IPS-18c (cell line): ENCODE data around the gene KPRP.

Experiments used
- H3K4me3 ChIP-seq: 2 replicates; pipeline ENCODE4 v1.7.0; 2013; ENCODE audit warnings: low read depth, mild to moderate bottlenecking, low read length, moderate library complexity; ENCODE audit not compliant: insufficient read depth
- H3K9me3 ChIP-seq: one replicate; pipeline ENCODE4 v1.6.1; 2013; ENCODE audit warnings: mild to moderate bottlenecking, low read length, moderate library complexity; ENCODE audit not compliant: control insufficient read depth, insufficient read depth

KPRP gene

DNA sequence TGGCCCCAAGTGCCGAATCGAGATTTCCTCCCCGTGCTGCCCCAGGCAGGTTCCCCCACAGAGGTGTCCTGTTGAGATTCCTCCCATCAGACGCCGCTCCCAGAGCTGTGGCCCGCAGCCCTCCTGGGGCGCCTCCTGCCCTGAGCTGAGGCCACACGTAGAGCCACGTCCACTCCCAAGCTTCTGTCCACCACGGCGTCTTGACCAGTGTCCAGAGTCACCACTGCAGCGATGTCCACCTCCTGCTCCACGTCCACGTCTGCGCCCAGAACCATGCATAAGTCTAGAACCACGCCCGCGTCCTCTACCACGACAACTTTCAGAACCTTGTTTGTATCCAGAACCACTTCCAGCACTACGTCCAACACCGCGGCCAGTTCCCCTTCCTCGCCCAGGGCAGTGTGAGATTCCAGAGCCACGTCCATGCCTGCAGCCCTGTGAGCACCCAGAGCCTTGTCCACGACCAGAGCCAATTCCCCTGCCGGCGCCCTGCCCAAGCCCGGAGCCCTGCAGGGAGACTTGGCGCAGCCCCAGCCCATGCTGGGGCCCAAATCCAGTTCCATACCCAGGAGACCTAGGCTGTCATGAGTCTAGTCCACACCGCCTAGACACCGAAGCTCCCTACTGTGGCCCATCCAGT is 2.8 kb downstream of the KPRP start:
- Histone ChIP-seq H3K4me3 (no peak overlapping the region), H3K9me3 (peaks cover 36% of the 10 kb centered on the region)

- Histone ChIP-seq H3K4me3 (no peak overlapping the region), H3K9me3 (peaks cover 40% of the 10 kb centered on the region)
Measured at GRCh38 chr1:152761609-152762213, 3.9 kb downstream of the KPRP start.

GRCh38 chr1:152768847-152769533 is 11.2 kb downstream of the KPRP start:
- Histone ChIP-seq H3K9me3 (peaks cover 14% of the 10 kb centered on the region), H3K4me3 (no peak overlapping the region)

DNA sequence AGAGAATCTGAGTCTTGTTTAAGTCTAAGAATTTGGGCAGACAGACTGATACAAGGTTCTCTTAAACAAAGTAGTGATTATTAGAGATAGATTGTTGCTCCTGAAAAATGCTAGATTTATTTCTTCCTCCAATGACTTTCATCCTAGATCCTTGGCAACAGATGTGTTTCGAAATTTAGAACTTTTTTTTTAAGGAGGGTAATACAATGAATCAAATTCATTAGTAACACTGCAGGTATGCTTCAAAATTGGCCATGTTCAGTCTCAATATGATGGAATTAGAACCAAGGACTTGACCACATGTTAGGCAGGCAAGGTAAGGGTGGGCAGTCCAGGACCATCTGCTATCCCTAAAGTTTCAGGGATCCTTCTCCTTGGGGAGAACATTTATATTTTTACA is 12.6 kb downstream of the KPRP start:
- Histone ChIP-seq H3K4me3 (no peak overlapping the region), H3K9me3 (peaks cover 11% of the 10 kb centered on the region)

DNA sequence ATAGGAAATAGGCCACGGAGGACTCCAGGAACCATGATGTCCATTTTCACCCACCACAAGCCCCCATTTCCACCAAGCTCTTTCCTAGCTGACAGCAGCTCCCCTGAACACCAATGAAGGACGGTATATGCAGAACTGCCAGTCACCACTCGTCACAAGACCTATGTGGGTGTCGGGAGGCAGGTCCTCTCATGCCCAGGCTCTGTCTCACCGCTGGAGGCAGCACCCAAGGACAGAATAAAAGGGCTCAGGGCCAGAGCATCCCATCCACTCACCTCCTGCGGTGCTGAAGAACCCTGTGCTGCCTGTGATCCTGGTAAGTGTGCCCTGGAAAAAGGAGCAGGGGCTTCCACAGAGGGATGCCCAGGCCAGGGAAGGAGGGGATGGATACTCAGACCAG is 17.1 kb downstream of the KPRP start, which contains the start of gene LCE1F:
Gene LCE1F, plus strand, starts transcription at position 266 of the 400 bp plus-strand sequence. CDS start 1,232 bp downstream, outside the sequence.
- H3K4me3 ChIP-seq = no peak within 1 kb of the TSS
- peaks cover 8% of the 10 kb centered on the region for H3K9me3 ChIP-seq

DNA sequence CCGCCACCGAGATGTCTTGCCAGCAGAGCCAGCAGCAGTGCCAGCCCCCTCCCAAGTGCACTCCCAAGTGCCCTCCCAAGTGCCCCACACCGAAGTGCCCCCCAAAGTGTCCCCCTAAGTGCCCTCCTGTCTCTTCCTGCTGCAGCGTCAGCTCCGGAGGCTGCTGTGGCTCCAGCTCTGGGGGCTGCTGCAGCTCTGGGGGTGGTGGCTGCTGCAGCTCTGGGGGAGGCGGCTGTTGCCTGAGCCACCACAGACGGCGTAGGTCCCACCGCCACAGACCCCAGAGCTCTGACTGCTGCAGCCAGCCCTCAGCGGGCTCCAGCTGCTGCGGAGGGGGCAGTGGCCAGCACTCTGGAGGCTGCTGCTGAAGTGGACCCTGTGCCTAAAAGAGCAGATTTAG is 18.5 kb downstream of the KPRP start:
- H3K9me3 ChIP-seq = peaks cover 8% of the 10 kb centered on the region
- no peak overlapping the region for H3K4me3 ChIP-seq

GRCh38 chr1:152777510-152778137 is 19.8 kb downstream of the KPRP start:
- Histone ChIP-seq H3K9me3 (peaks cover 8% of the 10 kb centered on the region), H3K4me3 (no peak overlapping the region)

GRCh38 chr1:152783095-152783494 is 25.3 kb downstream of the KPRP start:
- peaks cover 9% of the 10 kb centered on the region for H3K9me3 ChIP-seq

GRCh38 chr1:152786077-152786476 is 28.3 kb downstream of the KPRP start, which contains the start of gene LCE1E:
LCE1E (plus strand) TSS chr1:152786257; CDS start chr1:152787300, 1,043 bp downstream.
- H3K9me3 ChIP-seq = peaks cover 7% of the 10 kb centered on the region
- no peak within 1 kb of the TSS for H3K4me3 ChIP-seq

More at GRCh38 chr1:152783095-152783494, 25.3 kb downstream of the KPRP start:
- H3K4me3 ChIP-seq = no peak overlapping the region

DNA sequence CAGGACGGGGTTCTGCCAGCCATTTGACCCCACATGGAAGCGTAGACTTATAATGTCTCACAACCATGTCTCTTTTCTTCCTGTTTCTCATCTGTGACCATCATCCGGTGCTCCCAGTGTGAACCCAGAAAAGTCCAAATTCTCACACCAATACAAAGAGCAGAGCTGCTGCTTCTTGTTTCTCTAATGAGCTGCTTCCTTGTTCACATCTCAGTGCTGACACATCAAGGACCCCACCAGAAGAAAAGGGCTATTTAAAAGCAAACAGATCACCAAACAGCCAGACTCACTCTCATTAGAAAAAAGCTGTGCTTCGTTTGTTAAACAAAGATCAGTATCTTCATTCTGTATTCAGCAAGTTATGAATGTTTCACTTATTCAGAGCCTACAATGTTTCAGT is 37.9 kb downstream of the KPRP start:
- no peaks in the 10 kb centered on the region for H3K9me3 ChIP-seq
- no peak overlapping the region for H3K4me3 ChIP-seq

DNA sequence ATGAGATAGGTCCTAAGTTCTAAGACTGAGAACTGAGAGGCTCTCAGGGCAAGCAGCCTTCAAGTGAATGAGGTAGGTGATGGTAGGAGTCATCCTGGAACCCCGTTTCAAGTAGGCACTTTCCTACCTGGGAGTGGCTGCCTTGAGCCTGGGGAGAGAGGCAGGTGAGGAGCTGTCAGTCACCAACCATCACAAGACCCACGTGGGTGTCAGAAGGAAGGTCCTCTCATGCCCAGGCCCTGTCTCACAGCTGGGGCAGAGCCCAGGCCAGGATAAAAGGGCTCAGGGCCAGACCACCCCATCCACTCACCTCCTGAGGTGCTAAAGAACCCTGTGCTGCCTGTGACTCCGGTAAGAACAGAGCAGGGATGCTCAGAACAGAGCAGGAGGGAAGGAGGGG is 38.6 kb downstream of the KPRP start, which contains the start of gene LCE1D:
Gene LCE1D, plus strand, starts transcription at position 301 of the 400 bp plus-strand sequence. CDS start 1,074 bp downstream, outside the sequence.
- Histone ChIP-seq H3K9me3 (no peaks in the 10 kb centered on the region), H3K4me3 (no peak within 1 kb of the TSS)

DNA sequence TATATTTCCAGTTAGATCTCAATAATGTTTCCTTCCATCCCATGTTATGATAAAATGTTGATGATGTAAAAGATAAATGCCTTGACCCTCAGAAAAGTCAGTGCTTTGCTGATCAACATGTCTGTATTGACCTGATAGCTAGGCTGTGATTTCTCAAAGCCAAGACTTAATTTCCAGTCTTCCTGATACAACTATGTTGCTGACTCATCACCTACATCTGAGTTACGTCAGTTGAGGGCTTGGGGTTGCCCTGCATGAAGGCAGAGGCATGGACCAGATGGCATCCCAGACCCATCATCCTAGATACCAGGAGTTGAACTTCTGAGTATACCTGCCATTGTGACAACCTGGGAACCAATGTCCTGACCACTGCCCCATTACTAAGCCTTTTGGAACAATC is 43.5 kb downstream of the KPRP start:
- Histone ChIP-seq H3K4me3 (no peak overlapping the region), H3K9me3 (peaks cover 3% of the 10 kb centered on the region)

- no peak within 1 kb of the TSS for H3K4me3 ChIP-seq
- H3K9me3 ChIP-seq = peaks cover 5% of the 10 kb centered on the region
Measured at GRCh38 chr1:152806576-152806975, 48.8 kb downstream of the KPRP start, which contains the start of gene LCE1C. LCE1C (minus strand) TSS chr1:152806651; CDS start chr1:152805478, 1,173 bp downstream.

GRCh38 chr1:152811050-152811449 is 53.2 kb downstream of the KPRP start:
- Histone ChIP-seq H3K9me3 (peaks cover 11% of the 10 kb centered on the region), H3K4me3 (no peak overlapping the region)
